GM19193 (cell line): ENCODE results near the gene IL4R.

Experiments used
- POLR2A ChIP-seq: IDR thresholded peaks from 4 replicates; pipeline ENCODE4 v1.6.1; 2011; ENCODE audit not compliant: insufficient read depth, insufficient read length; ENCODE audit errors: extremely low read depth

Gene IL4R

GRCh38 chr16:27286451-27286850 is 27.3 kb upstream of the IL4R start:
- no peak for TF ChIP-seq POLR2A

GRCh38 chr16:27287051-27287811 is 26.5 kb upstream of the IL4R start:
- TF ChIP-seq POLR2A, result no peak

- TF ChIP-seq POLR2A, result no peak
These were observed 25.9 kb upstream of the IL4R start for GRCh38 chr16:27287887-27288286.

- TF ChIP-seq POLR2A, result no peak
These were observed 24.1 kb upstream of the IL4R start for GRCh38 chr16:27289669-27290068.

GRCh38 chr16:27290562-27290961 is 23.2 kb upstream of the IL4R start:
- TF ChIP-seq POLR2A, result no peak

GRCh38 chr16:27291106-27291505 is 22.7 kb upstream of the IL4R start:
- no peak for TF ChIP-seq POLR2A

- TF ChIP-seq POLR2A, result no peak
These were observed 22.0 kb upstream of the IL4R start for GRCh38 chr16:27291722-27292240.

- no peak for TF ChIP-seq POLR2A
These were observed 20.4 kb upstream of the IL4R start for GRCh38 chr16:27293343-27293742.

- TF ChIP-seq POLR2A, result no peak
These were observed 15.6 kb upstream of the IL4R start for GRCh38 chr16:27298132-27298531.

- TF ChIP-seq POLR2A, result no peak
These were observed 12.4 kb upstream of the IL4R start for GRCh38 chr16:27301236-27301861.

- no peak for TF ChIP-seq POLR2A
These were observed 11.6 kb upstream of the IL4R start for GRCh38 chr16:27302126-27302525.

GRCh38 chr16:27303256-27304100 is 10.3 kb upstream of the IL4R start:
- no peak for TF ChIP-seq POLR2A

- TF ChIP-seq POLR2A, result no peak
These were observed 9.7 kb upstream of the IL4R start for GRCh38 chr16:27304102-27304501.

- TF ChIP-seq POLR2A, result no peak
These were observed 8.7 kb upstream of the IL4R start for GRCh38 chr16:27304881-27305745.
